Neural progenitor cell (in vitro differentiated cells): ENCODE results near the gene TRPM7. TPM values are rescaled to one million over a fixed set of nuclear protein-coding genes. Genes with fewer than 3 reads are reported as not detected.

Experiments
- DNase-seq: peaks from one replicate; pipeline ENCODE4 v3.0.0-alpha.2; 2016; ENCODE audit warnings: low spot score
- H2AFZ ChIP-seq: fragments of 200-600 bp; sonication (generic); replicated peaks from 2 replicates; pipeline ENCODE4 v1.6.1; 2016; ENCODE audit warnings: antibody characterized with exemption
- H3F3A ChIP-seq: fragments of 200-600 bp; sonication (generic); 2 replicates; pipeline ENCODE4 v1.6.1; 2016; ENCODE audit warnings: antibody characterized with exemption, low read depth
- H3K27ac ChIP-seq: fragments of 200-600 bp; sonication (generic); 2 replicates; pipeline ENCODE4 v1.5.1; 2016; ENCODE audit warnings: mild to moderate bottlenecking
- H3K27me3 ChIP-seq: fragments of 200-600 bp; sonication (generic); 2 replicates; pipeline ENCODE4 v1.6.1; 2016; ENCODE audit warnings: mild to moderate bottlenecking, moderate library complexity
- H3K36me3 ChIP-seq: fragments of 200-600 bp; sonication (generic); 2 replicates; pipeline ENCODE4 v1.5.1; 2016
- H3K4me1 ChIP-seq: fragments of 200-600 bp; sonication (generic); 2 replicates; pipeline ENCODE4 v1.6.1; 2016; ENCODE audit warnings: mixed run types
- H3K4me2 ChIP-seq: fragments of 200-600 bp; sonication (generic); 2 replicates; pipeline ENCODE4 v1.6.1; 2016
- H3K4me3 ChIP-seq: fragments of 200-600 bp; sonication (generic); 2 replicates; pipeline ENCODE4 v1.5.1; 2016
- H3K79me2 ChIP-seq: fragments of 200-600 bp; sonication (generic); 2 replicates; pipeline ENCODE4 v1.6.1; 2016; ENCODE audit warnings: low read depth
- H3K9ac ChIP-seq: fragments of 200-600 bp; sonication (generic); 2 replicates; pipeline ENCODE4 v1.6.1; 2016
- H3K9me3 ChIP-seq: fragments of 200-600 bp; sonication (generic); 2 replicates; pipeline ENCODE4 v1.5.1; 2016; ENCODE audit warnings: low read depth
- H4K20me1 ChIP-seq: fragments of 200-600 bp; sonication (generic); 2 replicates; pipeline ENCODE4 v1.6.1; 2016; ENCODE audit warnings: low read depth
- H3K27ac Mint-ChIP-seq: 3 replicates; pipeline ENCODE4 v1.8.0; 2021; ENCODE audit warnings: mixed read lengths
- H3K27me3 Mint-ChIP-seq: 2 replicates; pipeline ENCODE4 v1.8.0; 2022; ENCODE audit warnings: low read depth, mild to moderate bottlenecking, inconsistent platforms, moderate library complexity, mixed read lengths; ENCODE audit not compliant: insufficient read depth
- H3K36me3 Mint-ChIP-seq: 3 replicates; pipeline ENCODE4 v1.8.0; 2021; ENCODE audit warnings: mixed read lengths
- H3K4me1 Mint-ChIP-seq: 3 replicates; pipeline ENCODE4 v1.8.0; 2021; ENCODE audit warnings: mixed read lengths
- H3K4me3 Mint-ChIP-seq: 3 replicates; pipeline ENCODE4 v1.8.0; 2021; ENCODE audit warnings: mild to moderate bottlenecking, moderate library complexity, mixed read lengths
- H3K9me3 Mint-ChIP-seq: 3 replicates; pipeline ENCODE4 v1.8.0; 2020; ENCODE audit warnings: mixed read lengths
- CTCF ChIP-seq: fragments of 200-600 bp; sonication (generic); IDR thresholded peaks from 2 replicates; pipeline ENCODE4 v1.5.1; 2017; ENCODE audit warnings: antibody characterized with exemption, mild to moderate bottlenecking
- EZH2 ChIP-seq: fragments of 200-600 bp; sonication (generic); IDR thresholded peaks from 2 replicates; pipeline ENCODE4 v1.6.1; 2017; ENCODE audit warnings: antibody characterized with exemption, mild to moderate bottlenecking, moderate library complexity
- EZH2phosphoT487 ChIP-seq: fragments of 200-600 bp; sonication (generic); IDR thresholded peaks from 2 replicates; pipeline ENCODE4 v1.6.1; 2017; ENCODE audit warnings: antibody characterized with exemption
- total RNA-seq: library from RNA; depleted of rRNA; stranded (reverse); fragments of >200 nt; gene quantifications from 2 replicates; pipeline ENCODE4 v1.2.3, GENCODE V29; 2015; ENCODE audit warnings: low replicate concordance

Gene TRPM7
- total RNA-seq, 1 donor from 2014 or later, result 62.3 TPM

GRCh38 chr15:50707878-50708427, 21.4 kb upstream of the TRPM7 start:
- Mint-ChIP-seq H3K4me1 (no peaks in the 10 kb centered on the region), H3K27me3 (no peaks in the 10 kb centered on the region), H3K36me3 (peaks cover 5% of the 10 kb centered on the region), H3K9me3 (no peaks in the 10 kb centered on the region), H3K27ac (no peak overlapping the region), H3K4me3 (no peak overlapping the region)
- Histone ChIP-seq H4K20me1 (no peaks in the 10 kb centered on the region), H3K4me3 (no peak overlapping the region), H3F3A (no peaks in the 10 kb centered on the region), H3K27me3 (no peaks in the 10 kb centered on the region), H3K9me3 (no peaks in the 10 kb centered on the region), H2AFZ (no peak overlapping the region), H3K36me3 (no peaks in the 10 kb centered on the region), H3K9ac (no peak overlapping the region), H3K27ac (no peak overlapping the region), H3K4me2 (no peak overlapping the region), H3K4me1 (no peaks in the 10 kb centered on the region), H3K79me2 (no peaks in the 10 kb centered on the region)
- DNase-seq, result no peak
- TF ChIP-seq CTCF, result no peak
- no peak for TF ChIP-seq EZH2
- no peak for TF ChIP-seq EZH2phosphoT487

- Histone ChIP-seq H3F3A (peaks cover 4% of the 10 kb centered on the region), H3K4me1 (no peaks in the 10 kb centered on the region), H2AFZ (no peak overlapping the region), H3K4me3 (no peak overlapping the region), H4K20me1 (no peaks in the 10 kb centered on the region), H3K79me2 (no peaks in the 10 kb centered on the region), H3K36me3 (no peaks in the 10 kb centered on the region), H3K9ac (no peak overlapping the region), H3K9me3 (no peaks in the 10 kb centered on the region), H3K4me2 (no peak overlapping the region), H3K27ac (no peak overlapping the region), H3K27me3 (no peaks in the 10 kb centered on the region)
- Mint-ChIP-seq H3K27ac (no peak overlapping the region), H3K4me3 (no peak overlapping the region), H3K27me3 (no peaks in the 10 kb centered on the region), H3K9me3 (no peaks in the 10 kb centered on the region), H3K4me1 (no peaks in the 10 kb centered on the region), H3K36me3 (peaks cover 6% of the 10 kb centered on the region)
- DNase-seq, result peak; percentile 3
- TF ChIP-seq EZH2 (no peak), EZH2phosphoT487 (no peak), CTCF (no peak)
Observed at GRCh38 chr15:50702762-50703334, 16.3 kb upstream of the TRPM7 start.

- Histone ChIP-seq H3K4me3 (no peak overlapping the region), H4K20me1 (no peaks in the 10 kb centered on the region), H3K27me3 (no peaks in the 10 kb centered on the region), H3F3A (peaks cover 4% of the 10 kb centered on the region), H3K27ac (no peak overlapping the region), H3K9ac (no peak overlapping the region), H3K4me1 (no peaks in the 10 kb centered on the region), H3K79me2 (no peaks in the 10 kb centered on the region), H3K9me3 (no peaks in the 10 kb centered on the region), H3K36me3 (no peaks in the 10 kb centered on the region), H3K4me2 (no peak overlapping the region), H2AFZ (no peak overlapping the region)
- Mint-ChIP-seq H3K9me3 (no peaks in the 10 kb centered on the region), H3K4me1 (no peaks in the 10 kb centered on the region), H3K4me3 (no peak overlapping the region), H3K27ac (no peak overlapping the region), H3K36me3 (peaks cover 2% of the 10 kb centered on the region), H3K27me3 (peaks cover 2% of the 10 kb centered on the region)
- no peak for DNase-seq
- TF ChIP-seq EZH2 (no peak), EZH2phosphoT487 (no peak), CTCF (no peak)
Observed at GRCh38 chr15:50698101-50698500, 11.5 kb upstream of the TRPM7 start.
